Renal cortex interstitium (tissue), 11 donors: Measurements from ENCODE around the gene IFI44L. TPM values are rescaled to one million over a fixed set of nuclear protein-coding genes. Genes with fewer than 3 reads are reported as not detected.

Experiments
- DNase-seq, 11 donors: peaks; one replicate each; pipeline ENCODE4 v3.0.0-alpha.2; 2013; ENCODE audit warnings: low read depth in 9 of 11, low spot score in 4 of 11; ENCODE audit errors: extremely low read depth in 1 of 11
- polyA plus RNA-seq, 3 donors: library from polyadenylated mRNA; unstranded; fragments of 120-200 nt; gene quantifications; one replicate each; pipeline ENCODE4 v1.2.1, GENCODE V29; 2013; ENCODE audit not compliant: insufficient read length in 3 of 3

The IFI44L gene
- polyA plus RNA-seq, 3 donors, result 5.4 to 9.7 (median 6.6) TPM

GRCh38 chr1:78676993-78677392 is 56.7 kb downstream of the IFI44L start:
- DNase-seq, result no peak

DNA sequence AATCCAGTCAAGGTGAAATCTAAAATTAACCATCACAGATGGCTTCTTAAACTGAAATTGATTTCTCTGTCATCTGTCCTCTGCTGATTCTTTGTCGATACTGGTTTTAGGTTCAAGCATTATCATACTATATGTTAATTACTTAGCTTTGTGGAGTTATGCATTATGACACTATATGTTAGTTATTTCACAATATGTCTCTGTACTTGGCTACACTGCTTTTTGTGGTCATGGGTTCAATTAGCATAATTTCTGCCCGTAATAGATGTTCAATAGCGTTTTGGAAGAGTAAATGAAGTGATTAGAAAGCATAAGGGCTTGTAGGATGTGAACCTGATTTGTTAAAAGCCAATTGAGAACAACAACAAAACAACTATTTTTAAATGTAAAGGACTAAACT is 57.5 kb downstream of the IFI44L start:
- no peak for DNase-seq

DNA sequence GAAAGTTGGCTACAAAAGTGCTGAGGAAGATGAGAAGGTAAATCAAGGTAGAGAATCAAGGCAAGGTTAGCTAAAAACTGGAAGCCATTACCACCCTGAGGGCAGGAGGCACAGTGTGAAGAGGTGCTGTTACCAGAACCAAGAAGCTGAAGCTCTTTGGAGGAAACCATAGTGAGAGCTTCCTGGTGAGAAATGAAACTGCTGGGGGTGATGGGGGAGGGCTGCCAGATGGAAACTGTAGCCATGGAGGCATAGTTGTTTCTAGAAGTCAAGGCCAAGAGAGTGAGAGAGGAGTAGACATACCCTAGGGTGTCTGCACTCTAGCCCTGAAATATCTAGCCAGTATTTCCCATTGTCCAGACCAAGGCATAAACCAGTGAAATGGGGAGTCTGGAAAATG is 58.1 kb downstream of the IFI44L start:
- no peak for DNase-seq

GRCh38 chr1:78681265-78681664 is 61.0 kb downstream of the IFI44L start:
- no peak for DNase-seq

DNA sequence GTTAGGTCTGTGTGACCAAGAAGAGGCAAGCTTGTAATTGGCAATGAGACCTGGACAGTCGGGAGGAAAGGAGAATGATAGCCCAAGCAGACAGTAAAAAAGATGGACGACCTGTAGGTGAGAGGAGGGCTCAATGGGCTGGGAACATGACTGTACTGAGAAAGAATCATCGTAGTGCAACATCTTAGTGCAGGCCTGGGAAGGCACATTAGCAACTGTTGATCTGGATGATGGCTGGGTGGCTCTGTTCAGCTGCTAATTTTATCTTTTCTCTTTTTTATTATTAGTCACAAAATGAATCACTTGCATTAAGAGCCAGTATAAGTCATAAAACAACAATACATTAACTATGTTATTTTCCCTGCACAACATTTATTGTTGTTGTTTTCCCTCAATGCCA is 62.2 kb downstream of the IFI44L start:
- DNase-seq, result no peak

GRCh38 chr1:78683079-78683478 is 62.8 kb downstream of the IFI44L start:
- no peak for DNase-seq

GRCh38 chr1:78687315-78687714 is 67.1 kb downstream of the IFI44L start:
- no peak for DNase-seq

- no peak for DNase-seq
Measured at GRCh38 chr1:78687914-78688313, 67.7 kb downstream of the IFI44L start.

GRCh38 chr1:78688697-78689096 is 68.4 kb downstream of the IFI44L start:
- peak in 2 of 11 donors; percentile 12 to 14 for DNase-seq

DNA sequence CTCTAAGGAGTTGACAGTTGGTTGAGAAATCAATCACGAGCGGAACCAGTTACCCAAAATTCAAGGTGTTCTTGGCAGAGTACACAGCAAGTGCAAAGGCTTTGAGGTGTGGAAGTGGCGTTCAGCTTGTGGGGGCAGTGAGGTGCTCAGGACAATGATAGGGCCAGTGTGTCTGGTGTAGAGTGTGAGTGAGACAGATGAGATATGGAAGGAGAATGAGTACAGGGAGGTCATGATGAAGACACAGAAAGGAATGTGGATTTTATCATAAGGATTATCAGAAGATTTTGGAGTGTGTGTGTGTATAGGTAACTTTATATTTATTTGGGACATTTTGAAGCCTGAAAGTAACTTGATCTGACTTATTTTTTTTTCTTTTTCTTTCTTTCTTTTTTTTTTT is 70.3 kb downstream of the IFI44L start:
- DNase-seq, result no peak

DNA sequence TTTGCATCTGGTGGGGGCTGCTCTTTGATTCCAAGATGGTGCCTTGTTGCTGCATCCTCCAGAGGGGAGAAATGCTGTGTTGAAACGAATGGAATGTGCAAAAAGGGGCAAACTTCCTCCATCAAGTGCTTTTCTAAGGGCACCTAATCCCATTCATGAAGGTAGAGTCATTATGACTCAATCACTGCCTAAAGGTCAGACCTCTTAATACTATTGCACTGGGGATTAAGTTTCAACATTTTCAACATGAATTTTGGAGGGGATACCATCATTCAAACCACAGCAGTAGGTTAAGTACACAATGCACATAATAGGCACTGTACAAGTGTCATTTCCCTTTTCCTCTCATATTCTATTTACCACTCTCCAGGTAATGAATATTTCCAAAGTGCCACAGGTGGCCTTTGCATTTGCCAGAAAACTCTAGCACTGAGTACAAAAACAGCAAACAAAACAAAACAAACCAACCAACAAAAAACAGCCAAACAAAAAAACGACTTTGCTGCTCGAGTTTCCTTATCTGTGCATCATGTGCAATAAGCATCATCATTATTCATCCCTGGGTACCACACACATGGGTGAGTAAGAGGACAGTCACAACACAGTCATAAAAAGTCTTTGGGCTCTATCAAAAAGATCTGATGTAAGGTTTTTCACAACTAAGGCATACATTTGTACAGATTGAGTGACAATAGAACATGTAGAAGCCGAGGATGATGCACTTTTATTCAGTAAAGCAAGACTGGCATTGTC is 71.9 kb downstream of the IFI44L start:
- DNase-seq, result no peak

Other genes starting within 250 kb of the IFI44L start
- gene PTGFR, start 129.5 kb upstream of the IFI44L start, polyA plus RNA-seq, result under 1 TPM; 0.19 to 0.44 (median 0.33) TPM
- gene IFI44, start 29.4 kb downstream of the IFI44L start, polyA plus RNA-seq, result 10 to 100 TPM; 10.6 to 21.4 (median 15.3) TPM